Natural killer cell (primary cell): Measurements from ENCODE around the gene GABPB2. TPM values are rescaled to one million over a fixed set of nuclear protein-coding genes. Genes with fewer than 3 reads are reported as not detected.

Experiments
- ATAC-seq, 3 donors: fragments of 150-1000 bp in 2 of 3; fragments of 200-7000 bp in 1 of 3; cut with Tn5 transposase; 1 replicate in 1 of 3; 2 replicates in 2 of 3; pipeline ENCODE4 v1.10.0; 2021; ENCODE audit warnings: mild to moderate bottlenecking in 2 of 3, moderate library complexity in 2 of 3
- DNase-seq, 2 donors: peaks; one replicate each; pipeline versions ENCODE4 v3.0.0 to v3.0.0-alpha.2; 2013 to 2021; ENCODE audit warnings: mixed read lengths in 1 of 2
- H3K27ac ChIP-seq: one replicate; pipeline ENCODE4 v1.5.1; 2013; ENCODE audit warnings: mild to moderate bottlenecking, low read length
- H3K27me3 ChIP-seq: one replicate; pipeline ENCODE4 v1.6.1; 2013; ENCODE audit warnings: low read length; ENCODE audit not compliant: control insufficient read depth, insufficient read depth
- H3K36me3 ChIP-seq: one replicate; pipeline ENCODE4 v1.6.1; 2013; ENCODE audit warnings: low read length; ENCODE audit not compliant: control insufficient read depth, insufficient read depth
- H3K4me1 ChIP-seq: one replicate; pipeline ENCODE4 v1.6.1; 2013; ENCODE audit warnings: low read length; ENCODE audit not compliant: control insufficient read depth, insufficient read depth
- H3K4me3 ChIP-seq: one replicate; pipeline ENCODE4 v1.5.1; 2013; ENCODE audit warnings: low read length
- H3K9me3 ChIP-seq: one replicate; pipeline ENCODE4 v1.6.1; 2013; ENCODE audit warnings: low read length; ENCODE audit not compliant: control insufficient read depth, insufficient read depth
- H3K27ac Mint-ChIP-seq, 2 donors: one replicate each; pipeline ENCODE4 v1.8.0; 2022; ENCODE audit warnings: mild to moderate bottlenecking in 2 of 2, mixed read lengths in 2 of 2, moderate library complexity in 1 of 2
- H3K27me3 Mint-ChIP-seq, 2 donors: one replicate each; pipeline ENCODE4 v1.8.0; 2022; ENCODE audit warnings: low read depth in 2 of 2, mixed read lengths in 2 of 2
- H3K36me3 Mint-ChIP-seq: one replicate; pipeline ENCODE4 v1.8.0; 2022; ENCODE audit warnings: mixed read lengths
- H3K4me1 Mint-ChIP-seq, 2 donors: one replicate each; pipeline ENCODE4 v1.8.0; 2022; ENCODE audit warnings: mixed read lengths in 2 of 2
- H3K4me3 Mint-ChIP-seq: one replicate; pipeline ENCODE4 v1.8.0; 2022; ENCODE audit warnings: mild to moderate bottlenecking, moderate library complexity, mixed read lengths
- H3K9me3 Mint-ChIP-seq, 2 donors: one replicate each; pipeline ENCODE4 v1.8.0; 2022; ENCODE audit warnings: mixed read lengths in 2 of 2
- WGBS: methylation state at CpG from one replicate; pipeline ENCODE4 v1.1.7; 2013; ENCODE audit warnings: missing lambda C conversion rate; ENCODE audit not compliant: insufficient coverage; 5-methylcytosine and 5-hydroxymethylcytosine counted together
- intact Hi-C: fragments of 100-400 bp; cut with micrococcal nuclease; formaldehyde crosslinking; loops from one replicate; pipeline ENCODE4 v1.14.2; 2022
- total RNA-seq, 4 donors: library from RNA; stranded (reverse); fragments of 120-200 nt in 1 of 4; gene quantifications; one replicate each; pipeline versions ENCODE4 v1.2.3 to v1.2.4, GENCODE V29; 2013 to 2022
- TF ChIP-seq, protein P1 (sequence below): fragments of 200-600 bp; IDR thresholded peaks from one replicate; pipeline ENCODE4 v1.8.0; 2022; ENCODE audit warnings: antibody characterized with exemption

The GABPB2 gene
- total RNA-seq = 10 to 100 TPM; 27.4 to 34.0 (median 30.6) TPM
- total RNA-seq (2013) = 28.7 TPM

DNA sequence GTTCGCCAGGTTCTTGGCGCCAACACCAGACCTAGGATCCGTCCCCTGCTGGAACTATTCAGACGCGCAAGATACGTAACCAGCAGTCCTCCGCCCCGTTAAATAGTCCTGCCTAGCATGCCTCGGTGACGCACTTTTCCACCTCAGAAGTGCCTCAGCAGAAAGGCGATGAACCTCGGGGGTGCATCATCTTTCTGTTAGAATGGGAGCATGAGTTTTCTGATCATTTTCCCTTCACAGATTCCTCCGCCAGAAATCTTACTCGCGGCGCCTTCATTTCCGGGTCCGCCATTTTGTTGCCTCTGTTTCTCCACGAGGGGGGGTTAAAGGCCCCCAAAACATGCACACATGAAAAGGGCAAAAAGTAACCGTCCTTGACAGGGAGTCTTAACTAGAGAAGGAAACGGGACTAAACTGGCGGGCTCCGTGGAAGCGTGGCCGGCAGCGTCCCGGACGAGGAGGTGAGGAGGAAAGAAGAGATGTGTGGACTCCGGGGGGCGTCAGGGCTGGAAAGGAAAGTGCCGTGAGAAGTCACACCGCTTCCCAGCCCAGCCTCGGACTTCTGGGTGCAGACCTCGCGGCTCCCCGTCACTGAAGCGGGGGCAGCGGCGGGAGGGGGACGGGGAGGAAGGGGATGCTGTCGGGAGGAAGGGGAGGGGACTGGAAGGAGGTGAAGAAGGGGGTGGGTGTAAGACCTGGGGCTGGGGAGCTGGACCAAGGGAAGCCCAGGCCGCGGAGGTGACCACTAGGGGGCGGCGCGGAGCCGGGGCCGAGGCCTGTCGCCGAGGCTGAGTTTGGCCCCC lies at the start of gene GABPB2:
GABPB2 (plus strand) TSS at position 288 of the 803 bp plus-strand sequence. CDS start 17,429 bp downstream, outside the sequence.
- TF ChIP-seq, protein P1, sequence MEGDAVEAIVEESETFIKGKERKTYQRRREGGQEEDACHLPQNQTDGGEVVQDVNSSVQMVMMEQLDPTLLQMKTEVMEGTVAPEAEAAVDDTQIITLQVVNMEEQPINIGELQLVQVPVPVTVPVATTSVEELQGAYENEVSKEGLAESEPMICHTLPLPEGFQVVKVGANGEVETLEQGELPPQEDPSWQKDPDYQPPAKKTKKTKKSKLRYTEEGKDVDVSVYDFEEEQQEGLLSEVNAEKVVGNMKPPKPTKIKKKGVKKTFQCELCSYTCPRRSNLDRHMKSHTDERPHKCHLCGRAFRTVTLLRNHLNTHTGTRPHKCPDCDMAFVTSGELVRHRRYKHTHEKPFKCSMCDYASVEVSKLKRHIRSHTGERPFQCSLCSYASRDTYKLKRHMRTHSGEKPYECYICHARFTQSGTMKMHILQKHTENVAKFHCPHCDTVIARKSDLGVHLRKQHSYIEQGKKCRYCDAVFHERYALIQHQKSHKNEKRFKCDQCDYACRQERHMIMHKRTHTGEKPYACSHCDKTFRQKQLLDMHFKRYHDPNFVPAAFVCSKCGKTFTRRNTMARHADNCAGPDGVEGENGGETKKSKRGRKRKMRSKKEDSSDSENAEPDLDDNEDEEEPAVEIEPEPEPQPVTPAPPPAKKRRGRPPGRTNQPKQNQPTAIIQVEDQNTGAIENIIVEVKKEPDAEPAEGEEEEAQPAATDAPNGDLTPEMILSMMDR = peak; percentile 88
- Mint-ChIP-seq H3K9me3 (no peaks in the 10 kb centered on the region), H3K27me3 (no peaks in the 10 kb centered on the region), H3K4me1 (peaks cover 11 to 18% of the 10 kb centered on the region in 2 donors), H3K27ac (peak within 1 kb of the TSS; percentile 99 to 100), H3K4me3 (peak within 1 kb of the TSS; percentile 98), H3K36me3 (no peaks in the 10 kb centered on the region)
- H3K36me3 ChIP-seq = no peaks in the 10 kb centered on the region
- H3K4me3 ChIP-seq = peak within 1 kb of the TSS; percentile 81
- no peaks in the 10 kb centered on the region for H3K9me3 ChIP-seq
- H3K27ac ChIP-seq = peak within 1 kb of the TSS; percentile 96
- ATAC-seq (peak; percentile 84 to 97 (median 87)), DNase-seq (peak; percentile 86 to 95)
- WGBS = under 1% methylated on average over 50 of the region's 50 CpGs
- H3K4me1 ChIP-seq = peaks cover 16% of the 10 kb centered on the region
- H3K27me3 ChIP-seq = no peaks in the 10 kb centered on the region
- intact Hi-C loops = loop anchor here (1.0 kb wide), 2 partner anchors 11 to 46 kb away; partner anchors contain the start of gene CDC42SE1

DNA sequence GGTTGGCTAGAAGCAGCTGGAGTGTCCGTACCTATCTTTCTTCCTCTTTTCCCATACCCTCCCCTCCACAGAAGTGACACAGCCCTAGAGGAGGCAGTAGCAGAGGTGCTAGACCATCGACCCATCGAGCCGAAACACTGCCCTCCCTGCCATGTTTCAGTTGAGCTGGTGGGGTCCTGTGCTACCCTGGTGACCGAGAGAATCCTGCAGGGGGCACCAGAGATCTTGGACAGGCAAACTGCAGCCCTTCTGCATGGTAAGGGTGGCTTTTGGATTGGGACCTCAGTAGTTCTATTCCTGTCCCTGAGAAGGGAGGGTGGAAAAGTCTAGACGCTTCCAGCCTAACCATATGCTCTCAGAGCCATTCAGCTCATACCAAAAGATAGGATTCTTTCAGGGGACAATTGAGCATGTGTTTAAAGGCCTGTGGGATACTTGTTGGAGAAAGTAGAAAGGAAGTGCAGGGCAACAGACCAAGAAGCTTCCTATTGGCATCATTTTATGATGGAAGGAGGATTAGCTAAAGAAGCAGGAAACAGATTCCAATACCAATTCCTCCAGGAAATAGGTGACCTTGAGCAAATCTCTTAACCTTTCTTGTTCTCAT lies 45.9 kb upstream of the GABPB2 start:
- intact Hi-C loops = loop anchor here (1.0 to 10.0 kb wide), 5 partner anchors 33 to 230 kb away; partner anchors contain the start of genes CDC42SE1, GABPB2, PSMD4 and TNFAIP8L2
- Mint-ChIP-seq H3K27ac (peak overlapping the region in 1 of 2 donors; percentile 76), H3K27me3 (no peaks in the 10 kb centered on the region), H3K4me3 (no peak overlapping the region), H3K9me3 (no peaks in the 10 kb centered on the region), H3K36me3 (no peaks in the 10 kb centered on the region), H3K4me1 (peaks cover 6 to 7% of the 10 kb centered on the region in 2 donors)
- Histone ChIP-seq H3K36me3 (peaks cover 21% of the 10 kb centered on the region), H3K4me3 (no peak overlapping the region), H3K9me3 (no peaks in the 10 kb centered on the region), H3K4me1 (peaks cover 7% of the 10 kb centered on the region), H3K27ac (no peak overlapping the region), H3K27me3 (no peaks in the 10 kb centered on the region)
- DNase-seq = peak; percentile 82 to 93
- TF ChIP-seq, protein P1 = peak; percentile 77
- peak; percentile 97 to 100 (median 100) for ATAC-seq
- 3% methylated on average over 4 of the region's 6 CpGs for WGBS

DNA sequence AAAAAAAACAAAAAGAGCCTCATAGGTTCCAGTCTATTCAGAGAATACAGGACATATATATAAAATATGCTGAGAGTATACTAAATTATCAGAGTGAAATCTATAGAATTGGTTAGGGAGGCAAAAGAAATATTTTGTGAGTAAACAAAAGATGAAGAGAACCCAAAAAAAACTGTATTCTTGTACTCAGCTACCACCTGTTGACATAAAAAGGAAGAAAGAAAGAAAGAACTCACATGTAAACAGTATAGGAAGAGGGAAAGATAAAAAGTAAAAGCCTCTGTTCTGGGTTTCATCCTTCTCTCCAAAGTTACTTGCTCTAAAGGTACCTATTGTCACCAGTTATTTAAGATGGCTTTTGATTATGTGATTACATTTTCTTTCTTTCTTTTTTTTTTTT lies 44.1 kb upstream of the GABPB2 start:
- H3K36me3 Mint-ChIP-seq = no peaks in the 10 kb centered on the region
- no peaks in the 10 kb centered on the region for H3K27me3 Mint-ChIP-seq
- Histone ChIP-seq H3K4me3 (no peak overlapping the region), H3K9me3 (no peaks in the 10 kb centered on the region), H3K27me3 (no peaks in the 10 kb centered on the region), H3K36me3 (peaks cover 34% of the 10 kb centered on the region), H3K27ac (no peak overlapping the region), H3K4me1 (peaks cover 7% of the 10 kb centered on the region)
- ATAC-seq (no peak), DNase-seq (no peak)
- no peaks in the 10 kb centered on the region for H3K9me3 Mint-ChIP-seq
- peaks cover 6 to 7% of the 10 kb centered on the region in 2 donors for H3K4me1 Mint-ChIP-seq
- H3K4me3 Mint-ChIP-seq = no peak overlapping the region
- H3K27ac Mint-ChIP-seq = no peak overlapping the region
- intact Hi-C loops = loop anchor here (10.0 kb wide), 1 partner anchor 228 kb away; the partner anchor contains the start of gene PSMD4
- TF ChIP-seq, protein P1 = no peak
